Endodermal cell (in vitro differentiated cells): ENCODE measurements around the gene TSC22D2. TPM values are rescaled to one million over a fixed set of nuclear protein-coding genes. Genes with fewer than 3 reads are reported as not detected.

Experiments used
- DNase-seq: peaks from one replicate; pipeline ENCODE4 v3.0.0-alpha.2; 2017
- H3K27ac ChIP-seq: 2 replicates; pipeline ENCODE4 v1.5.1; 2013; ENCODE audit warnings: mild to moderate bottlenecking, low read depth, low read length, moderate library complexity
- H3K27me3 ChIP-seq: 2 replicates; pipeline ENCODE4 v1.6.1; 2013; ENCODE audit warnings: mild to moderate bottlenecking, low read length, moderate library complexity; ENCODE audit not compliant: insufficient read depth, control insufficient read depth, poor library complexity, severe bottlenecking
- H3K36me3 ChIP-seq: 2 replicates; pipeline ENCODE4 v1.7.0; 2013; ENCODE audit warnings: mild to moderate bottlenecking, low read length, moderate library complexity; ENCODE audit not compliant: control insufficient read depth, insufficient read depth
- H3K4me1 ChIP-seq: one replicate; pipeline ENCODE4 v1.7.0; 2013; ENCODE audit warnings: low read length; ENCODE audit not compliant: control insufficient read depth, insufficient read depth
- H3K4me3 ChIP-seq: 2 replicates; pipeline ENCODE4 v1.5.1; 2013; ENCODE audit warnings: mild to moderate bottlenecking, low read length, moderate library complexity
- H3K9ac ChIP-seq: 2 replicates; pipeline ENCODE4 v1.6.1; 2013; ENCODE audit warnings: mild to moderate bottlenecking, low read length, moderate library complexity; ENCODE audit not compliant: poor library complexity, severe bottlenecking; ENCODE audit errors: extremely low read depth
- H3K9me3 ChIP-seq: 2 replicates; pipeline ENCODE4 v1.6.1; 2013; ENCODE audit warnings: mild to moderate bottlenecking, low read length, moderate library complexity; ENCODE audit not compliant: control insufficient read depth
- H3K27ac Mint-ChIP-seq: 2 replicates; pipeline ENCODE4 v1.8.0; 2020; ENCODE audit warnings: mixed read lengths
- H3K27me3 Mint-ChIP-seq: 2 replicates; pipeline ENCODE4 v1.8.0; 2021; ENCODE audit warnings: mild to moderate bottlenecking, mixed read lengths; ENCODE audit not compliant: insufficient read depth
- H3K36me3 Mint-ChIP-seq: 2 replicates; pipeline ENCODE4 v1.8.0; 2020; ENCODE audit warnings: low read depth, mixed read lengths
- H3K4me1 Mint-ChIP-seq: 2 replicates; pipeline ENCODE4 v1.8.0; 2020; ENCODE audit warnings: mixed read lengths
- H3K4me3 Mint-ChIP-seq: 2 replicates; pipeline ENCODE4 v1.8.0; 2020; ENCODE audit warnings: mild to moderate bottlenecking, moderate library complexity, mixed read lengths
- H3K9me3 Mint-ChIP-seq: 2 replicates; pipeline ENCODE4 v1.8.0; 2020; ENCODE audit warnings: mild to moderate bottlenecking, mixed read lengths
- CTCF ChIP-seq: fragments of 200-600 bp; sonication (generic); conservative IDR thresholded peaks from 2 replicates; pipeline ENCODE4 v1.5.0; 2021; ENCODE audit warnings: antibody characterized with exemption, mild to moderate bottlenecking
- WGBS, 2 experiments: methylation state at CpG; one replicate each; pipeline versions ENCODE4 v1.1.5 to v1.1.7; 2013; ENCODE audit warnings: missing lambda C conversion rate in 2 of 2, mixed read lengths in 1 of 2; ENCODE audit not compliant: insufficient coverage in 1 of 2, insufficient read length in 1 of 2; 5-methylcytosine and 5-hydroxymethylcytosine counted together
- total RNA-seq, 2 donors: library from RNA; stranded (reverse); fragmentation: NEBNext Ultra II Directional in 1 of 2; extraction: Animal tissue kit (Norgen Biotek cat#: 25700) in 1 of 2; gene quantifications; 2 replicates in 1 of 2; 3 replicates in 1 of 2; pipeline ENCODE4 v1.2.1, GENCODE V29; 2021

TSC22D2 gene
- total RNA-seq, 2 donors from 2014 or later = 25.6 to 29.1 TPM

- peaks cover 31% of the 10 kb centered on the region for H3K4me1 Mint-ChIP-seq
- H3K4me3 Mint-ChIP-seq = no peak overlapping the region
- no CpG with 5 or more reads among the region's 2 CpGs for WGBS, 2 experiments
Observed at GRCh38 chr3:150464684-150465083, 56.6 kb downstream of the TSC22D2 start.

GRCh38 chr3:150467381-150467780 lies 59.3 kb downstream of the TSC22D2 start:
- Mint-ChIP-seq H3K27me3 (peaks cover 3% of the 10 kb centered on the region), H3K9me3 (no peaks in the 10 kb centered on the region), H3K4me3 (no peak overlapping the region), H3K27ac (no peak overlapping the region), H3K4me1 (peaks cover 21% of the 10 kb centered on the region), H3K36me3 (no peaks in the 10 kb centered on the region)
- 71 to 90% methylated on average over 1 of the region's 1 CpG for WGBS, 2 experiments
- H3K27ac ChIP-seq = no peak overlapping the region
- peaks cover 17% of the 10 kb centered on the region for H3K4me1 ChIP-seq
- no peak for DNase-seq
- no peaks in the 10 kb centered on the region for H3K36me3 ChIP-seq
- H3K27me3 ChIP-seq = no peaks in the 10 kb centered on the region
- no peak overlapping the region for H3K9ac ChIP-seq
- no peaks in the 10 kb centered on the region for H3K9me3 ChIP-seq
- no peak for TF ChIP-seq CTCF
- no peak overlapping the region for H3K4me3 ChIP-seq

More at GRCh38 chr3:150464684-150465083, 56.6 kb downstream of the TSC22D2 start:
- H3K9ac ChIP-seq = no peak overlapping the region
- H3K27ac Mint-ChIP-seq = no peak overlapping the region
- peaks cover 7% of the 10 kb centered on the region for H3K36me3 ChIP-seq
- H3K27me3 Mint-ChIP-seq = peaks cover under 1% of the 10 kb centered on the region
- H3K36me3 Mint-ChIP-seq = no peaks in the 10 kb centered on the region
- no peaks in the 10 kb centered on the region for H3K27me3 ChIP-seq
- no peak for DNase-seq
- no peaks in the 10 kb centered on the region for H3K9me3 ChIP-seq
- no peak for TF ChIP-seq CTCF
- H3K4me1 ChIP-seq = peaks cover 18% of the 10 kb centered on the region
- H3K9me3 Mint-ChIP-seq = no peaks in the 10 kb centered on the region
- H3K4me3 ChIP-seq = no peak overlapping the region
- no peak overlapping the region for H3K27ac ChIP-seq

- peak; percentile 64 for DNase-seq
- Mint-ChIP-seq H3K4me3 (no peak overlapping the region), H3K27ac (no peak overlapping the region)
Observed at GRCh38 chr3:150469031-150469930, 61.2 kb downstream of the TSC22D2 start.

More at GRCh38 chr3:150469031-150469930, 61.2 kb downstream of the TSC22D2 start:
- Mint-ChIP-seq H3K4me1 (peaks cover 10% of the 10 kb centered on the region), H3K27me3 (peaks cover 3% of the 10 kb centered on the region), H3K9me3 (peaks cover 3% of the 10 kb centered on the region), H3K36me3 (no peaks in the 10 kb centered on the region)
- no peak overlapping the region for H3K9ac ChIP-seq
- TF ChIP-seq CTCF = no peak
- H3K27ac ChIP-seq = no peak overlapping the region
- H3K4me1 ChIP-seq = peaks cover 11% of the 10 kb centered on the region
- H3K36me3 ChIP-seq = no peaks in the 10 kb centered on the region
- 88 to 91% methylated on average over 11 to 15 of the region's 15 CpGs for WGBS, 2 experiments
- no peaks in the 10 kb centered on the region for H3K9me3 ChIP-seq
- no peak overlapping the region for H3K4me3 ChIP-seq
- H3K27me3 ChIP-seq = no peaks in the 10 kb centered on the region
